ENCODE results near the gene EFCAB14. TPM values are rescaled to one million over a fixed set of nuclear protein-coding genes. Genes with fewer than 3 reads are reported as not detected.

Gene EFCAB14
- total RNA-seq, 2 donors from 2014 or later: 114 to 138 TPM

- intact Hi-C loops (cut with DNase I, micrococcal nuclease): no loop called here
- DNase-seq (peak in 1 of 2 donors; percentile 27), ATAC-seq (peak; percentile 50)
Observed at GRCh38 chr1:46691997-46692790, 26.7 kb downstream of the EFCAB14 start.

GRCh38 chr1:46690931-46691421, 27.9 kb downstream of the EFCAB14 start:
- DNase-seq: no peak
- intact Hi-C loops (cut with DNase I, micrococcal nuclease): no loop called here
- ATAC-seq: no peak

- intact Hi-C loops (cut with DNase I, micrococcal nuclease): no loop called here
- ATAC-seq: no peak
Observed at GRCh38 chr1:46689897-46690296, 29.0 kb downstream of the EFCAB14 start.

GRCh38 chr1:46689356-46689755, 29.6 kb downstream of the EFCAB14 start:
- intact Hi-C loops (cut with DNase I, micrococcal nuclease): no loop called here
- ATAC-seq (no peak), DNase-seq (no peak)

More at GRCh38 chr1:46689897-46690296, 29.0 kb downstream of the EFCAB14 start:
- no peak for DNase-seq

GRCh38 chr1:46687921-46688509, 30.9 kb downstream of the EFCAB14 start:
- ATAC-seq (no peak), DNase-seq (no peak)
- intact Hi-C loops (cut with DNase I, micrococcal nuclease): no loop called here

- ATAC-seq: peak; percentile 95
- intact Hi-C loops (cut with DNase I, micrococcal nuclease): no loop called here
- DNase-seq: peak; percentile 95 to 96
Observed at GRCh38 chr1:46687093-46687659, 31.7 kb downstream of the EFCAB14 start.

GRCh38 chr1:46686255-46686654, 32.7 kb downstream of the EFCAB14 start:
- ATAC-seq (peak; percentile 18), DNase-seq (no peak)
- intact Hi-C loops (cut with DNase I, micrococcal nuclease): no loop called here

- ATAC-seq (no peak), DNase-seq (no peak)
- intact Hi-C loops (cut with DNase I, micrococcal nuclease): no loop called here
Observed at GRCh38 chr1:46684670-46685069, 34.2 kb downstream of the EFCAB14 start.

- DNase-seq: no peak
- intact Hi-C loops (cut with DNase I, micrococcal nuclease): no loop called here
- ATAC-seq: peak; percentile 55
Observed at GRCh38 chr1:46682064-46682463, 36.9 kb downstream of the EFCAB14 start.

- ATAC-seq: peak; percentile 91
Observed at GRCh38 chr1:46681333-46682034, 37.4 kb downstream of the EFCAB14 start.

GRCh38 chr1:46679789-46680573, 38.9 kb downstream of the EFCAB14 start:
- DNase-seq: no peak
- intact Hi-C loops (cut with DNase I, micrococcal nuclease): no loop called here
- ATAC-seq: no peak

More at GRCh38 chr1:46681333-46682034, 37.4 kb downstream of the EFCAB14 start:
- no peak for DNase-seq
- intact Hi-C loops (cut with DNase I, micrococcal nuclease): no loop called here

GRCh38 chr1:46677339-46677738, 41.6 kb downstream of the EFCAB14 start:
- ATAC-seq (no peak), DNase-seq (no peak)
- intact Hi-C loops (cut with DNase I, micrococcal nuclease): no loop called here

- no peak for DNase-seq
- intact Hi-C loops (cut with DNase I, micrococcal nuclease): no loop called here
- ATAC-seq: no peak
Observed at GRCh38 chr1:46676531-46676930, 42.4 kb downstream of the EFCAB14 start.

- no peak for DNase-seq
- intact Hi-C loops (cut with DNase I, micrococcal nuclease): no loop called here
- ATAC-seq: no peak
Observed at GRCh38 chr1:46675549-46676314, 43.2 kb downstream of the EFCAB14 start.

- ATAC-seq (no peak), DNase-seq (no peak)
- intact Hi-C loops (cut with DNase I, micrococcal nuclease): no loop called here
Observed at GRCh38 chr1:46673749-46674182, 45.1 kb downstream of the EFCAB14 start.

- intact Hi-C loops (cut with DNase I, micrococcal nuclease): no loop called here
- DNase-seq (no peak), ATAC-seq (no peak)
Observed at GRCh38 chr1:46672696-46673095, 46.2 kb downstream of the EFCAB14 start.

- DNase-seq (no peak), ATAC-seq (no peak)
- intact Hi-C loops (cut with DNase I, micrococcal nuclease): no loop called here
Observed at GRCh38 chr1:46671554-46671953, 47.4 kb downstream of the EFCAB14 start, which contains the start of gene TEX38. Gene TEX38 (plus strand): TSS chr1:46671854. CDS start chr1:46671935, 81 bp downstream.

- intact Hi-C loops (cut with DNase I, micrococcal nuclease): no loop called here
- ATAC-seq (no peak), DNase-seq (no peak)
Observed at GRCh38 chr1:46670134-46670533, 48.8 kb downstream of the EFCAB14 start.
